ENCODE data around the gene ZNF579. TPM values are rescaled to one million over a fixed set of nuclear protein-coding genes. Genes with fewer than 3 reads are reported as not detected.

ZNF579 gene
- polyA plus RNA-seq, 1 donor (not counting 4 experiments of a cell fraction or from before 2014, with no cell fraction given), result 1.5 TPM

- no peak for TF ChIP-seq EZH2 (IDR thresholded peaks at IDR 0.05; ENCODE audit: low read length)
- no peak for TF ChIP-seq CTCF (optimal IDR thresholded peaks at IDR 0.05 in 1 of 3, IDR thresholded peaks at IDR 0.05 in 1 of 3, conservative IDR thresholded peaks at IDR 0.05 in 1 of 3; ENCODE audit: extremely low read depth in 1 of 3, insufficient read depth in 2 of 3, low read length in 3 of 3)
- no peak for FAIRE-seq
Observed at GRCh38 chr19:55588738-55589137, 8.1 kb upstream of the ZNF579 start.

DNA sequence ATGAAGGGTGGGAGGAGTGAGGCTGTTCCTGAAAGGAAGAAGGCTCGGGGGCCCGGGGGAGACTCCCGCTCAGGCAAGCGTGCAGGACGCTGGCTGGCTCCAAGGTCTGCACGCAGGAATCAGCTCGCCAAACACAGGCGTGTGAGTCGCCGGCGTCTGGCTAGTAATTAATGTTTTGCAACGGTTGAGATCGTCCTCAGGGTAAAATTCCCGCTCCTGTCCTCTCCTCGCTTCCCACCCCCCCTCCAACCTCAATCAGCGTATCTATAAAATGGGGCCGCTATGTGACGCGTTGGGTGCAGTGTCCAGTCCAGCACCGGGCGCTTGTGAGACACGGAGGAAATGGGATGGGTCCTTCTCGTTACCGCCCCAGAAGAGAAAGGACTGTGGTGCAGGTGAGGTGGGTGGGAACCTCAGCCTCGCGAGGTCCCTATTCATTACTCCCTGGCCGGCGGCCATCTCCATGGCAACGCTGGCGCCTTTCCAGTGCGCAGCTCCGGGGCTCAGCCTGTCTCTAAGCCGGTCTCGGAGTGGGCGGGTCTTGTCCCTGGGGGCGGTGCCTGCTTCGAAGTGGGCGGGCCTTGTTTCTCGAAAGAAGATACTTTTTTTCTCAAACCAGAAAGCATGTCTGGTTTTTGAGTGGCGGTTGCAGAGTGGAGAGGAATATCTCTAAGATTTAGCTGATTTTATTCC lies 6.5 kb upstream of the ZNF579 start:
- peaks cover 0 to 3% of the 10 kb centered on the region in 2 experiments for H3K36me3 ChIP-seq (ENCODE audit: control insufficient read depth in 2 of 2, extremely low read depth in 1 of 2, insufficient read depth in 2 of 2, low read length in 2 of 2)
- H3K9ac ChIP-seq (ENCODE audit: control insufficient read depth, extremely low read depth, insufficient read depth, low read length), result peak overlapping the region; percentile 6
- dilution Hi-C loops (cut with MboI; ENCODE audit: extremely low pct_ligation_motif_present, low sequenced_read_pairs), result no loop called here
- H3K9me1 ChIP-seq (ENCODE audit: control insufficient read depth, extremely low read depth, insufficient read depth, low read length), result no peaks in the 10 kb centered on the region
- peak; percentile 81 for FAIRE-seq
- no peaks in the 10 kb centered on the region for H3K9me3 ChIP-seq (ENCODE audit: control insufficient read depth, low read depth, low read length)
- H3K4me2 ChIP-seq (ENCODE audit: control insufficient read depth, extremely low read depth, insufficient read depth, low read depth, low read length), result peak overlapping the region; percentile 84
- TF ChIP-seq CTCF (optimal IDR thresholded peaks at IDR 0.05 in 1 of 3, IDR thresholded peaks at IDR 0.05 in 1 of 3, conservative IDR thresholded peaks at IDR 0.05 in 1 of 3; ENCODE audit: extremely low read depth in 1 of 3, insufficient read depth in 2 of 3, low read length in 3 of 3), result no peak
- TF ChIP-seq EZH2 (IDR thresholded peaks at IDR 0.05; ENCODE audit: low read length), result no peak
- no peaks in the 10 kb centered on the region for H3K79me2 ChIP-seq (ENCODE audit: control insufficient read depth, insufficient read depth, low read length)
- DNase-seq (ENCODE audit: low read depth, low spot score), result peak; percentile 83
- H2AFZ ChIP-seq (ENCODE audit: control insufficient read depth, low read length), result peak overlapping the region; percentile 67
- H3K27ac ChIP-seq (ENCODE audit: control insufficient read depth, insufficient read depth, low read length), result no peak overlapping the region
- peaks cover 4% of the 10 kb centered on the region for H3K27me3 ChIP-seq (ENCODE audit: control insufficient read depth, extremely low read depth, insufficient read depth, low read length)
- peak overlapping the region; percentile 35 to 63 (median 59) for H3K4me3 ChIP-seq (ENCODE audit: control insufficient read depth in 2 of 3, extremely low read depth in 1 of 3, insufficient read depth in 2 of 3, low read depth in 1 of 3, low read length in 3 of 3)
- peaks cover 14% of the 10 kb centered on the region for H3K4me1 ChIP-seq (ENCODE audit: control insufficient read depth, extremely low read depth, insufficient read depth, low read length)
- H4K20me1 ChIP-seq (ENCODE audit: control insufficient read depth, extremely low read depth, insufficient read depth, low read length), result no peaks in the 10 kb centered on the region

More at GRCh38 chr19:55588738-55589137, 8.1 kb upstream of the ZNF579 start:
- H3K36me3 ChIP-seq (ENCODE audit: control insufficient read depth in 2 of 2, extremely low read depth in 1 of 2, insufficient read depth in 2 of 2, low read length in 2 of 2), result peaks cover 0 to 5% of the 10 kb centered on the region in 2 experiments
- no peak overlapping the region for H2AFZ ChIP-seq (ENCODE audit: control insufficient read depth, low read length)
- no peak overlapping the region for H3K4me2 ChIP-seq (ENCODE audit: control insufficient read depth, extremely low read depth, insufficient read depth, low read depth, low read length)
- no peak for DNase-seq (ENCODE audit: low read depth, low spot score)
- no peaks in the 10 kb centered on the region for H3K9me3 ChIP-seq (ENCODE audit: control insufficient read depth, low read depth, low read length)
- H4K20me1 ChIP-seq (ENCODE audit: control insufficient read depth, extremely low read depth, insufficient read depth, low read length), result no peaks in the 10 kb centered on the region
- no peak overlapping the region for H3K4me3 ChIP-seq (ENCODE audit: control insufficient read depth in 2 of 3, extremely low read depth in 1 of 3, insufficient read depth in 2 of 3, low read depth in 1 of 3, low read length in 3 of 3)
- no peaks in the 10 kb centered on the region for H3K9me1 ChIP-seq (ENCODE audit: control insufficient read depth, extremely low read depth, insufficient read depth, low read length)
- H3K4me1 ChIP-seq (ENCODE audit: control insufficient read depth, extremely low read depth, insufficient read depth, low read length), result peaks cover 14% of the 10 kb centered on the region
- dilution Hi-C loops (cut with MboI; ENCODE audit: extremely low pct_ligation_motif_present, low sequenced_read_pairs), result no loop called here
- no peaks in the 10 kb centered on the region for H3K79me2 ChIP-seq (ENCODE audit: control insufficient read depth, insufficient read depth, low read length)
- no peak overlapping the region for H3K27ac ChIP-seq (ENCODE audit: control insufficient read depth, insufficient read depth, low read length)
- peaks cover 4% of the 10 kb centered on the region for H3K27me3 ChIP-seq (ENCODE audit: control insufficient read depth, extremely low read depth, insufficient read depth, low read length)
- H3K9ac ChIP-seq (ENCODE audit: control insufficient read depth, extremely low read depth, insufficient read depth, low read length), result no peak overlapping the region
